Cardiac muscle cell (in vitro differentiated cells and primary cell): ENCODE results near the gene VSIR. TPM values are rescaled to one million over a fixed set of nuclear protein-coding genes. Genes with fewer than 3 reads are reported as not detected.
A peak's percentile ranks its signal among the peaks of the same experiment; 100 is the strongest.

ENCODE experiments used
- DNase-seq, 2 donors: peaks; one replicate each; pipeline versions ENCODE4 v3.0.0 to v3.0.0-alpha.2; 2010 to 2017; ENCODE audit warnings: low read depth in 1 of 2, low spot score in 1 of 2
- H3K27ac ChIP-seq: fragments of 200-600 bp; sonication (generic); 2 replicates; pipeline ENCODE4 v1.5.1; 2016
- H3K27me3 ChIP-seq: fragments of 200-600 bp; sonication (generic); 2 replicates; pipeline ENCODE4 v1.6.0; 2016; ENCODE audit warnings: control low read depth
- H3K36me3 ChIP-seq: fragments of 200-600 bp; sonication (generic); 2 replicates; pipeline ENCODE4 v1.5.1; 2016; ENCODE audit warnings: control low read depth
- H3K4me1 ChIP-seq: fragments of 200-600 bp; sonication (generic); 2 replicates; pipeline ENCODE4 v1.8.1; 2017; ENCODE audit warnings: low read depth, mild to moderate bottlenecking, mixed run types
- H3K4me3 ChIP-seq: fragments of 200-600 bp; sonication (generic); 2 replicates; pipeline ENCODE4 v1.5.1; 2016; ENCODE audit warnings: mild to moderate bottlenecking
- H3K9me3 ChIP-seq: fragments of 200-600 bp; sonication (generic); 2 replicates; pipeline ENCODE4 v1.5.1; 2017; ENCODE audit warnings: low read depth, mild to moderate bottlenecking, control low read depth
- polyA plus RNA-seq: library from polyadenylated mRNA; unstranded; fragments of >200 nt; fragmentation: Nextera tagmentation; extraction: Ambion mirVana; gene quantifications from 2 replicates; pipeline ENCODE4 v1.2.1, GENCODE V29; 2016
- total RNA-seq: library from RNA; depleted of rRNA; stranded (reverse); fragments of >200 nt; gene quantifications from 2 replicates; pipeline ENCODE4 v1.2.3, GENCODE V29; 2016
- TF ChIP-seq, protein P1 (sequence below): IDR thresholded peaks from 2 replicates; pipeline ENCODE4 v1.5.1; 2012; ENCODE audit warnings: low read depth, mild to moderate bottlenecking, low read length

VSIR gene
- total and polyA plus RNA-seq, 2 experiments from 2014 or later: 1.7 to 1.8 TPM

DNA sequence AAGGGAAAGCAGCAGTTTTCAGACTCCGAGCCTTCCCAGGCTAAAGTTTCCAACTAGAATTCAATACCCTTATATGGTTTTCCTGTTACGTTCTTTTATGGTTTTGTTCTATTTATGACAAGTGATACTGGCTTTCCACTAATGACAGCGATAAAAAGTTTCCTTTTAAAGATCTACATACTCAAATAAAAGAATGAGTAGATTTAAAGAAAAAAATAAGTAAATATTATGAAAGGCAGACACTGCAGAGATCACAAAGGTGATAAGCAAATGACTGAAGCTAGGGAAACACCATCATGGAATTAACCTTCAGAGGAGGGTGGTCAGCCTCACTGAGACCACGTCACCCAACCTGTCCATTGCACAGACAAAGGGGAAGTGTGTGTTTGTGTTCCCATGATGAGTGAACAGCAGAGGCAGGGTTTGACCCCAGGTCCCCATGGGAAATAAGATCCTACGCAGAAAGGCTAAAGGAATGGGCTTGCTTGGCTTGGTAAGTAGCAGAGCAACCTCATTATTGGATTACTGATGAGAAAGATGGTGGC is 4.0 kb downstream of the VSIR start:
- no peak for DNase-seq
- H3K4me3 ChIP-seq: no peak overlapping the region
- no peaks in the 10 kb centered on the region for H3K36me3 ChIP-seq
- TF ChIP-seq, protein P1, sequence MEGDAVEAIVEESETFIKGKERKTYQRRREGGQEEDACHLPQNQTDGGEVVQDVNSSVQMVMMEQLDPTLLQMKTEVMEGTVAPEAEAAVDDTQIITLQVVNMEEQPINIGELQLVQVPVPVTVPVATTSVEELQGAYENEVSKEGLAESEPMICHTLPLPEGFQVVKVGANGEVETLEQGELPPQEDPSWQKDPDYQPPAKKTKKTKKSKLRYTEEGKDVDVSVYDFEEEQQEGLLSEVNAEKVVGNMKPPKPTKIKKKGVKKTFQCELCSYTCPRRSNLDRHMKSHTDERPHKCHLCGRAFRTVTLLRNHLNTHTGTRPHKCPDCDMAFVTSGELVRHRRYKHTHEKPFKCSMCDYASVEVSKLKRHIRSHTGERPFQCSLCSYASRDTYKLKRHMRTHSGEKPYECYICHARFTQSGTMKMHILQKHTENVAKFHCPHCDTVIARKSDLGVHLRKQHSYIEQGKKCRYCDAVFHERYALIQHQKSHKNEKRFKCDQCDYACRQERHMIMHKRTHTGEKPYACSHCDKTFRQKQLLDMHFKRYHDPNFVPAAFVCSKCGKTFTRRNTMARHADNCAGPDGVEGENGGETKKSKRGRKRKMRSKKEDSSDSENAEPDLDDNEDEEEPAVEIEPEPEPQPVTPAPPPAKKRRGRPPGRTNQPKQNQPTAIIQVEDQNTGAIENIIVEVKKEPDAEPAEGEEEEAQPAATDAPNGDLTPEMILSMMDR: no peak
- no peaks in the 10 kb centered on the region for H3K9me3 ChIP-seq
- H3K4me1 ChIP-seq: no peaks in the 10 kb centered on the region
- peaks cover 20% of the 10 kb centered on the region for H3K27me3 ChIP-seq
- no peak overlapping the region for H3K27ac ChIP-seq

DNA sequence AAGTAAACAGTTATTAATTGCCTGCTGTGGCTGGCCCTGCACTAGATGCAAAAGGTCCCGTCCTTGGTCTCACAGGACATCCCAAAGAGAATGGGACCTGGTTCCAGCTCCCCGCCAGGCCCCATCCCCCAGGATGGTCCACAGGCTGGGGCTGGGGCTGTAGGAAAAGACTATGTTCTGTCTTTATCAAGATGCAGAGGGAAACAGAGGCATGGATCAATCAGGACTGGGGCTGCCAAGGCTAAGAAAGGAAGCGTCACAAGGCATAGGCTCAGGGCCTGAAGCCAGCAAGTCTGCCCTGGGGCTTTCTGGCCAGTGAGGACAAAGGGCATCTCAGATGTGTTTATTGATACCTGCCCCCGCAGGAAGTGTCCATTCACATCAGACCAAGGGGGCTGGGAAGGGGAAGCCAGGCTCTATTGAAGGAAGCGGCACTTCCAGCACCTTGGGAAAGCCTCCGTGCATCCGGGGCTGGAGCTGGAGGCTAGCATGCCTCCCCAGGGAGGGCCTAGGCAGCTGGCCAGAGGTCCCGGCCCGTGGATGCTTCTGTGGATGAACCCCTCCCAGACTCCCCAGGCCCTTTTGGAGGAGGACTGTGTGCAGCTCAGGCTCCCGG is 5.8 kb downstream of the VSIR start:
- TF ChIP-seq, protein P1: no peak
- H3K4me1 ChIP-seq: no peaks in the 10 kb centered on the region
- peaks cover 12% of the 10 kb centered on the region for H3K27me3 ChIP-seq
- no peak overlapping the region for H3K27ac ChIP-seq
- no peaks in the 10 kb centered on the region for H3K36me3 ChIP-seq
- H3K4me3 ChIP-seq: no peak overlapping the region
- DNase-seq: peak in 1 of 2 donors; percentile 74
- no peaks in the 10 kb centered on the region for H3K9me3 ChIP-seq

DNA sequence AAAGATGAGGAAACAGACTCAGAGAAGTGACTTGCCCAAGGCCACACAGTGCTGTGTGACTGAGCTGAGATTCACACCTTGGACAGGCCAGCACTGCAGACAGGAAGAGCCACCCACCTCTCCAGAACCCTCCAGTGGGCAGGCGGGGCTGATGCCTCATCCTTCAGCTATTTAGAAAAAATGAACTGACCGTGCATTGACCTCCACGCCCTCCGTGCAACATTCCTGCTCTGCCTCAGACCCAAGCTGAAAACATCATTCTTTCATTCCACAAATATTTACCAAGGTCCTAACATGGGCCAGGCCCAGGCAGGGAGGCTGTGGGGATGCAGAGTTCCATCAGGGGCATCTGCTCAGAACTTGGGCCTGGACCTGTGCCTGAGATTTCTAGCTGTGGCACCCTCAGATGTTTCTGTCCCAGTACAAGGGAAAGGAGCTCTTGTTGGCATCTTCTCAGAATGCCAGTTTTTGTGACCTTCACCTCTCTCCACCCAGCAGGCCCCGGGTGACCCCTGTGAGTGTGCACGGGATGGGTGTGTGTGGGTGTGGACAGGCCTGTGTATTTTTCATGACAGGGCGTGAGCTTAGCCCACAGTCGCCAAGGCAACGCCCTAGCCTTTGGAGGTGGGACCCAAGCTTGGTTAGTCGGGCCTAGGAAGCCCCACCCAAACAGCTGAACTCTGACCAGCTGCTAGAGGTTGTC is 6.5 kb downstream of the VSIR start:
- H3K9me3 ChIP-seq: no peaks in the 10 kb centered on the region
- no peak overlapping the region for H3K27ac ChIP-seq
- H3K36me3 ChIP-seq: no peaks in the 10 kb centered on the region
- DNase-seq: peak in 1 of 2 donors; percentile 96
- TF ChIP-seq, protein P1: no peak
- no peaks in the 10 kb centered on the region for H3K4me1 ChIP-seq
- no peak overlapping the region for H3K4me3 ChIP-seq
- H3K27me3 ChIP-seq: peaks cover 6% of the 10 kb centered on the region

DNA sequence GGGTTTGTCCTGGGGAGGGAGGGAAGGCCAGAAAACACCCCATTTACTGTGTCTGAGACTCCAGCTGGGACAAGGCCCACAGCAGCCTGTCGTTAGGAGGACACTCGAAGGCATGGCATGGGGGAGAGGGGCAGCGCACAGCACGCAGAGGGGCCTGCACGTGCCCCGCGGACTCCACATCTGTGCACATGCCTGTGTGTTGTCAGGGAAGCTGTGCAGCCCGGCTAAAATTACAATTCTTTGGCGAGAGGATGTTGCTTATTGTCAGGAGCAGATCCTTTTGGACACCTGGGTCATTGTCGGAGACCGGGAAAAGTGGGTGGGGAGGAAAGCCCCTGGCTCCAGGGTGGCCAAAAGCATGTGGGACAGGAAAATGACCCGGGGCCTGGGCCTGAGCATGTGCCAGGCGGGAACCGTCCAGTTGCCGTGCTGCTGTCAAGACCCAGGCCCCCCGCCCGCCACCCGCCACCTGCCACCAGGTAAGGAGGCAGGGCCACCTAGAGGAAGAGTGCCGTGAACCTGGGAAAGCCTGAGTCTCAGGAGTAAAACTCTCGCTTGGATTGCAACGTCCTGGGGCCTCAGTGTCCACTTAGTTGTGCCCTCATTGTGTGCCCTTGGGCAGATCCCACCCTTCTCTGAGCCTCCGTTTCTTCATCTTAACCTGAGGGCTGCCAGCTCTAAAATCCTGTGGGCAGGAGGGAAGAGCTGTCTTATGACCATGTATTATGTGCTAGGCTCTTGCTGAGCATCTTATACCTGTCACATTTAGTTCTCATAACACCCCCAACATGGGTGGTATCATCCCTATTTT is 7.2 kb downstream of the VSIR start:
- TF ChIP-seq, protein P1: no peak
- DNase-seq: no peak
- Histone ChIP-seq H3K4me1 (no peaks in the 10 kb centered on the region), H3K4me3 (no peak overlapping the region), H3K27ac (no peak overlapping the region), H3K27me3 (no peaks in the 10 kb centered on the region), H3K36me3 (no peaks in the 10 kb centered on the region), H3K9me3 (no peaks in the 10 kb centered on the region)

DNA sequence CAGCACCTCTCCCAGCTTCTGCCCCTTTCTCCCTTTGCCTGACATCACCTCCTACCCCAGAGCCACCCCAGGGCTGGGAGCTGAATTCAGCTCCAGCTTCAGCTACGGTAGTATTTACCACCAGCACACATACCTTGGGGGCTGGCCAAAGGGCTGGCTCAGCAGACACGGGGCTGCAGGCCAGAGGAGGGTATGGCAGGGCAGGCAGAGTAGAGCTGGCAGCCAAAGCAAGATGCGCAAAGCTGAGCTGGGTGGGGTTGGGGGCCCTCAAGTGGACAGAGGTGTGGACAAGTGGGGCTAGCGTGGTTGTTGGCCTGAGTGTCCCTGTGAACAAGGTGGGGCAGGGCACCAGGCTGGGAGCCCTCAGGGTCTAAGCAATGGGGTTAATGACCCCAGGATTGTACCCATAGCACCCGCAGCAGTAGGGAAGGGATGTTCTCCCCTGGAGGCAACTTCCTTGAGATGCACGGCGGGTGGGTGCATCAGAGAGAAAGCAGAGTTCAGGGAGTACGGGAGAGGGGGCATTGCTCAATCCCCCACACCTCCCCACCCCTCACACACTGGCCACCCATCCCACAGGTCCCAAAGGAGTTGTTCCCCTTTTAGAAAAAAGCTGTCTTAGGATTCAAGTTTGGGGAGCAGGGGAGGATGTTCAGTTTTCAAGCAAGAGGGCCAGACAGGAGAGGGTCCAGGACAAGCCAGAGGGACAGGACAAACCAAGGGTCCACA is 8.0 kb downstream of the VSIR start:
- Histone ChIP-seq H3K4me1 (no peaks in the 10 kb centered on the region), H3K27ac (no peak overlapping the region), H3K27me3 (no peaks in the 10 kb centered on the region), H3K36me3 (no peaks in the 10 kb centered on the region), H3K9me3 (no peaks in the 10 kb centered on the region), H3K4me3 (no peak overlapping the region)
- TF ChIP-seq, protein P1: no peak
- DNase-seq: peak in 1 of 2 donors; percentile 60
